Measurements from ENCODE around the gene SLC39A9. TPM values are rescaled to one million over a fixed set of nuclear protein-coding genes. Genes with fewer than 3 reads are reported as not detected.

SLC39A9 gene
- total and polyA plus RNA-seq, 2 of the 13 experiments (the other 11 are each of a cell fraction or from before 2014, with no cell fraction given), result 46.6 to 69.5 TPM

- TF ChIP-seq ZBTB7B (CRISPR knock-in tag; IDR thresholded peaks at IDR 0.05), result peak; percentile 71
- TF ChIP-seq, protein P1, sequence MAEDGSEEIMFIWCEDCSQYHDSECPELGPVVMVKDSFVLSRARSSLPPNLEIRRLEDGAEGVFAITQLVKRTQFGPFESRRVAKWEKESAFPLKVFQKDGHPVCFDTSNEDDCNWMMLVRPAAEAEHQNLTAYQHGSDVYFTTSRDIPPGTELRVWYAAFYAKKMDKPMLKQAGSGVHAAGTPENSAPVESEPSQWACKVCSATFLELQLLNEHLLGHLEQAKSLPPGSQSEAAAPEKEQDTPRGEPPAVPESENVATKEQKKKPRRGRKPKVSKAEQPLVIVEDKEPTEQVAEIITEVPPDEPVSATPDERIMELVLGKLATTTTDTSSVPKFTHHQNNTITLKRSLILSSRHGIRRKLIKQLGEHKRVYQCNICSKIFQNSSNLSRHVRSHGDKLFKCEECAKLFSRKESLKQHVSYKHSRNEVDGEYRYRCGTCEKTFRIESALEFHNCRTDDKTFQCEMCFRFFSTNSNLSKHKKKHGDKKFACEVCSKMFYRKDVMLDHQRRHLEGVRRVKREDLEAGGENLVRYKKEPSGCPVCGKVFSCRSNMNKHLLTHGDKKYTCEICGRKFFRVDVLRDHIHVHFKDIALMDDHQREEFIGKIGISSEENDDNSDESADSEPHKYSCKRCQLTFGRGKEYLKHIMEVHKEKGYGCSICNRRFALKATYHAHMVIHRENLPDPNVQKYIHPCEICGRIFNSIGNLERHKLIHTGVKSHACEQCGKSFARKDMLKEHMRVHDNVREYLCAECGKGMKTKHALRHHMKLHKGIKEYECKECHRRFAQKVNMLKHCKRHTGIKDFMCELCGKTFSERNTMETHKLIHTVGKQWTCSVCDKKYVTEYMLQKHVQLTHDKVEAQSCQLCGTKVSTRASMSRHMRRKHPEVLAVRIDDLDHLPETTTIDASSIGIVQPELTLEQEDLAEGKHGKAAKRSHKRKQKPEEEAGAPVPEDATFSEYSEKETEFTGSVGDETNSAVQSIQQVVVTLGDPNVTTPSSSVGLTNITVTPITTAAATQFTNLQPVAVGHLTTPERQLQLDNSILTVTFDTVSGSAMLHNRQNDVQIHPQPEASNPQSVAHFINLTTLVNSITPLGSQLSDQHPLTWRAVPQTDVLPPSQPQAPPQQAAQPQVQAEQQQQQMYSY (CRISPR knock-in tag; IDR thresholded peaks at IDR 0.05), result 0 out of 2 replicates have a peak, but pooled peaks have one; percentile 1
- TF ChIP-seq XRCC5 (optimal IDR thresholded peaks at IDR 0.05; ENCODE audit: low read length), result peak; percentile 0
- TF ChIP-seq, protein P2, sequence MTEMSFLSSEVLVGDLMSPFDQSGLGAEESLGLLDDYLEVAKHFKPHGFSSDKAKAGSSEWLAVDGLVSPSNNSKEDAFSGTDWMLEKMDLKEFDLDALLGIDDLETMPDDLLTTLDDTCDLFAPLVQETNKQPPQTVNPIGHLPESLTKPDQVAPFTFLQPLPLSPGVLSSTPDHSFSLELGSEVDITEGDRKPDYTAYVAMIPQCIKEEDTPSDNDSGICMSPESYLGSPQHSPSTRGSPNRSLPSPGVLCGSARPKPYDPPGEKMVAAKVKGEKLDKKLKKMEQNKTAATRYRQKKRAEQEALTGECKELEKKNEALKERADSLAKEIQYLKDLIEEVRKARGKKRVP (CRISPR knock-in tag; IDR thresholded peaks at IDR 0.05), result no peak
- TF ChIP-seq SMAD3 (CRISPR knock-in tag; IDR thresholded peaks at IDR 0.05), result peak; percentile 6; the same call in 1 of the 2 replicates
- peak; percentile 7; the same call in 1 of the 2 replicates for TF ChIP-seq ELF3 (CRISPR knock-in tag; IDR thresholded peaks at IDR 0.05)
- TF ChIP-seq, protein P3, sequence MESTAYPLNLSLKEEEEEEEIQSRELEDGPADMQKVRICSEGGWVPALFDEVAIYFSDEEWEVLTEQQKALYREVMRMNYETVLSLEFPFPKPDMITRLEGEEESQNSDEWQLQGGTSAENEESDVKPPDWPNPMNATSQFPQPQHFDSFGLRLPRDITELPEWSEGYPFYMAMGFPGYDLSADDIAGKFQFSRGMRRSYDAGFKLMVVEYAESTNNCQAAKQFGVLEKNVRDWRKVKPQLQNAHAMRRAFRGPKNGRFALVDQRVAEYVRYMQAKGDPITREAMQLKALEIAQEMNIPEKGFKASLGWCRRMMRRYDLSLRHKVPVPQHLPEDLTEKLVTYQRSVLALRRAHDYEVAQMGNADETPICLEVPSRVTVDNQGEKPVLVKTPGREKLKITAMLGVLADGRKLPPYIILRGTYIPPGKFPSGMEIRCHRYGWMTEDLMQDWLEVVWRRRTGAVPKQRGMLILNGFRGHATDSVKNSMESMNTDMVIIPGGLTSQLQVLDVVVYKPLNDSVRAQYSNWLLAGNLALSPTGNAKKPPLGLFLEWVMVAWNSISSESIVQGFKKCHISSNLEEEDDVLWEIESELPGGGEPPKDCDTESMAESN (CRISPR knock-in tag; conservative IDR thresholded peaks at IDR 0.05), result 0 out of 2 replicates have a peak, but pooled peaks have one; percentile 41
- no peak for TF ChIP-seq ZSCAN20 (CRISPR knock-in tag; IDR thresholded peaks at IDR 0.05; ENCODE audit: borderline replicate concordance)
- TF ChIP-seq, protein P4, sequence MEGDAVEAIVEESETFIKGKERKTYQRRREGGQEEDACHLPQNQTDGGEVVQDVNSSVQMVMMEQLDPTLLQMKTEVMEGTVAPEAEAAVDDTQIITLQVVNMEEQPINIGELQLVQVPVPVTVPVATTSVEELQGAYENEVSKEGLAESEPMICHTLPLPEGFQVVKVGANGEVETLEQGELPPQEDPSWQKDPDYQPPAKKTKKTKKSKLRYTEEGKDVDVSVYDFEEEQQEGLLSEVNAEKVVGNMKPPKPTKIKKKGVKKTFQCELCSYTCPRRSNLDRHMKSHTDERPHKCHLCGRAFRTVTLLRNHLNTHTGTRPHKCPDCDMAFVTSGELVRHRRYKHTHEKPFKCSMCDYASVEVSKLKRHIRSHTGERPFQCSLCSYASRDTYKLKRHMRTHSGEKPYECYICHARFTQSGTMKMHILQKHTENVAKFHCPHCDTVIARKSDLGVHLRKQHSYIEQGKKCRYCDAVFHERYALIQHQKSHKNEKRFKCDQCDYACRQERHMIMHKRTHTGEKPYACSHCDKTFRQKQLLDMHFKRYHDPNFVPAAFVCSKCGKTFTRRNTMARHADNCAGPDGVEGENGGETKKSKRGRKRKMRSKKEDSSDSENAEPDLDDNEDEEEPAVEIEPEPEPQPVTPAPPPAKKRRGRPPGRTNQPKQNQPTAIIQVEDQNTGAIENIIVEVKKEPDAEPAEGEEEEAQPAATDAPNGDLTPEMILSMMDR (CRISPR knock-in tag; IDR thresholded peaks at IDR 0.05), result no peak
- no peak for TF ChIP-seq FOXK1 (CRISPR knock-in tag; IDR thresholded peaks at IDR 0.05; ENCODE audit: borderline replicate concordance, low read depth)
- TF ChIP-seq ISL2 (CRISPR knock-in tag; IDR thresholded peaks at IDR 0.05), result 0 out of 2 replicates have a peak, but pooled peaks have one; percentile 2
- TF ChIP-seq FOXP4 (CRISPR knock-in tag; IDR thresholded peaks at IDR 0.05), result no peak
- TF ChIP-seq ZNF83 (CRISPR knock-in tag; IDR thresholded peaks at IDR 0.05; ENCODE audit: borderline replicate concordance), result 0 out of 2 replicates have a peak, but pooled peaks have one; percentile 38
- TF ChIP-seq ZNF382 (CRISPR knock-in tag; IDR thresholded peaks at IDR 0.05; ENCODE audit: borderline replicate concordance), result no peak
- peak; percentile 64 for TF ChIP-seq ZFP90 (CRISPR knock-in tag; IDR thresholded peaks at IDR 0.05; ENCODE audit: borderline replicate concordance)
- 0 out of 2 replicates have a peak, but pooled peaks have one; percentile 48 for TF ChIP-seq ZNF784 (CRISPR knock-in tag; IDR thresholded peaks at IDR 0.05; ENCODE audit: borderline replicate concordance)
- TF ChIP-seq, protein P5, sequence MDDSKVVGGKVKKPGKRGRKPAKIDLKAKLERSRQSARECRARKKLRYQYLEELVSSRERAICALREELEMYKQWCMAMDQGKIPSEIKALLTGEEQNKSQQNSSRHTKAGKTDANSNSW (CRISPR knock-in tag; IDR thresholded peaks at IDR 0.05; ENCODE audit: borderline replicate concordance), result 0 out of 2 replicates have a peak, but pooled peaks have one; percentile 2
Observed at GRCh38 chr14:69398818-69399210, 322 bp downstream of the SLC39A9 start (continued).

Data from HepG2 (cell line).